ENCODE data around the gene PHYH.

PHYH gene

GRCh38 chr10:13321576-13321975, 21.7 kb upstream of the PHYH start:
- Histone ChIP-seq H3K9me3 (ENCODE audit: severe bottlenecking) (no peaks in the 10 kb centered on the region), H3K4me1 (ENCODE audit: insufficient read depth, poor library complexity, severe bottlenecking) (no peaks in the 10 kb centered on the region), H3K4me3 (ENCODE audit: severe bottlenecking) (no peak overlapping the region), H3K27ac (ENCODE audit: poor library complexity, severe bottlenecking) (no peak overlapping the region), H3K36me3 (ENCODE audit: low read depth) (peaks cover 68% of the 10 kb centered on the region), H3K27me3 (ENCODE audit: insufficient read depth, poor library complexity, severe bottlenecking) (no peaks in the 10 kb centered on the region)
- TF ChIP-seq CTCF (IDR thresholded peaks at IDR 0.05; ENCODE audit: poor library complexity, severe bottlenecking): no peak
- no peak for DNase-seq (ENCODE audit: low spot score)
- ATAC-seq (ENCODE audit: low read depth): no peak

- H3K36me3 ChIP-seq (ENCODE audit: low read depth): peaks cover 47% of the 10 kb centered on the region
- DNase-seq (ENCODE audit: low spot score) (no peak), ATAC-seq (ENCODE audit: low read depth) (no peak)
- no peak overlapping the region for H3K4me3 ChIP-seq (ENCODE audit: severe bottlenecking)
- no peak overlapping the region for H3K27ac ChIP-seq (ENCODE audit: poor library complexity, severe bottlenecking)
- H3K9me3 ChIP-seq (ENCODE audit: severe bottlenecking): no peaks in the 10 kb centered on the region
- no peak for TF ChIP-seq CTCF (IDR thresholded peaks at IDR 0.05; ENCODE audit: poor library complexity, severe bottlenecking)
- no peaks in the 10 kb centered on the region for H3K27me3 ChIP-seq (ENCODE audit: insufficient read depth, poor library complexity, severe bottlenecking)
- no peaks in the 10 kb centered on the region for H3K4me1 ChIP-seq (ENCODE audit: insufficient read depth, poor library complexity, severe bottlenecking)
These were observed 19.3 kb upstream of the PHYH start for GRCh38 chr10:13319166-13319565.

- Histone ChIP-seq H3K27ac (ENCODE audit: poor library complexity, severe bottlenecking) (no peak overlapping the region), H3K4me3 (ENCODE audit: severe bottlenecking) (no peak overlapping the region), H3K9me3 (ENCODE audit: severe bottlenecking) (no peaks in the 10 kb centered on the region), H3K4me1 (ENCODE audit: insufficient read depth, poor library complexity, severe bottlenecking) (no peaks in the 10 kb centered on the region), H3K36me3 (ENCODE audit: low read depth) (peaks cover 33% of the 10 kb centered on the region), H3K27me3 (ENCODE audit: insufficient read depth, poor library complexity, severe bottlenecking) (no peaks in the 10 kb centered on the region)
- no peak for ATAC-seq (ENCODE audit: low read depth)
- no peak for DNase-seq (ENCODE audit: low spot score)
- TF ChIP-seq CTCF (IDR thresholded peaks at IDR 0.05; ENCODE audit: poor library complexity, severe bottlenecking): no peak
These were observed 17.6 kb upstream of the PHYH start for GRCh38 chr10:13317474-13317873.

GRCh38 chr10:13316635-13317311, 16.9 kb upstream of the PHYH start:
- DNase-seq (ENCODE audit: low spot score): no peak
- H3K36me3 ChIP-seq (ENCODE audit: low read depth): peaks cover 27% of the 10 kb centered on the region
- ATAC-seq (ENCODE audit: low read depth): no peak; the same call in 2 of the 3 replicates

More at GRCh38 chr10:13316635-13317311, 16.9 kb upstream of the PHYH start:
- Histone ChIP-seq H3K27ac (ENCODE audit: poor library complexity, severe bottlenecking) (no peak overlapping the region), H3K9me3 (ENCODE audit: severe bottlenecking) (no peaks in the 10 kb centered on the region), H3K4me3 (ENCODE audit: severe bottlenecking) (no peak overlapping the region), H3K4me1 (ENCODE audit: insufficient read depth, poor library complexity, severe bottlenecking) (no peaks in the 10 kb centered on the region), H3K27me3 (ENCODE audit: insufficient read depth, poor library complexity, severe bottlenecking) (no peaks in the 10 kb centered on the region)
- no peak for TF ChIP-seq CTCF (IDR thresholded peaks at IDR 0.05; ENCODE audit: poor library complexity, severe bottlenecking)

All from RWPE2 (cell line).